IMR-90 (cell line): Measurements from ENCODE around the gene CHPT1. TPM values are rescaled to one million over a fixed set of nuclear protein-coding genes. Genes with fewer than 3 reads are reported as not detected.

ENCODE experiments used
- ATAC-seq: fragments of 200-7000 bp; cut with Tn5 transposase; 2 replicates; pipeline ENCODE4 v1.9.1; 2020; ENCODE audit warnings: low read depth, mild to moderate bottlenecking, moderate library complexity
- BruUV-seq: library from RNA; stranded (reverse); fragments of 400-500 nt; replicated peaks from 2 replicates; lab custom pipeline; 2021; lab: Mats Ljungman, UMichigan
- CTCF ChIA-PET: fragments of 300-600 bp; formaldehyde crosslinking; extraction: SDS; loops from one replicate; lab custom pipeline; 2021; ENCODE audit warnings: antibody characterized with exemption; lab: Yijun Ruan, JAX
- POLR2A ChIA-PET: fragments of 300-600 bp; sonication (Branson Sonifier 250); formaldehyde crosslinking; loops from one replicate; lab custom pipeline; 2022; ENCODE audit warnings: antibody characterized with exemption; ENCODE audit not compliant: unreplicated experiment; lab: Charles Lee
- DNase-seq: peaks from one replicate; pipeline ENCODE4 v3.0.0; 2013
- H2AFZ ChIP-seq: replicated peaks from 2 replicates; pipeline ENCODE3; 2013; ENCODE audit warnings: low read length, mild to moderate bottlenecking; ENCODE audit not compliant: poor library complexity
- H2AK5ac ChIP-seq: 2 replicates; pipeline ENCODE4 v1.6.1; 2013; ENCODE audit warnings: low read depth, low read length, inconsistent platforms
- H2AK9ac ChIP-seq: replicated peaks from 2 replicates; pipeline ENCODE3; 2013; ENCODE audit warnings: mild to moderate bottlenecking, low read depth, low read length, moderate library complexity; ENCODE audit not compliant: poor library complexity
- H2BK120ac ChIP-seq: 2 replicates; pipeline ENCODE4 v1.6.1; 2013; ENCODE audit warnings: low read depth, low read length, inconsistent platforms
- H2BK15ac ChIP-seq: 3 replicates; pipeline ENCODE4 v1.6.1; 2013; ENCODE audit warnings: low read depth, low read length, inconsistent platforms
- H2BK20ac ChIP-seq: 2 replicates; pipeline ENCODE4 v1.6.1; 2013; ENCODE audit warnings: low read depth, mild to moderate bottlenecking, inconsistent platforms, low read length, moderate library complexity
- H2BK5ac ChIP-seq: 2 replicates; pipeline ENCODE4 v1.6.1; 2013; ENCODE audit warnings: mild to moderate bottlenecking, low read depth, low read length, inconsistent platforms; ENCODE audit not compliant: poor library complexity, severe bottlenecking
- H3K14ac ChIP-seq: replicated peaks from 2 replicates; pipeline ENCODE4 v1.6.1; 2013; ENCODE audit warnings: low read depth, low read length, inconsistent platforms
- H3K18ac ChIP-seq: 2 replicates; pipeline ENCODE4 v1.6.1; 2013; ENCODE audit warnings: low read depth, low read length, control low read depth
- H3K23ac ChIP-seq: 2 replicates; pipeline ENCODE4 v1.6.1; 2013; ENCODE audit warnings: low read depth, low read length, inconsistent platforms
- H3K27ac ChIP-seq: 2 replicates; pipeline ENCODE4 v1.5.1; 2013; ENCODE audit warnings: mild to moderate bottlenecking, control low read depth, low read length; ENCODE audit not compliant: insufficient read depth
- H3K27me3 ChIP-seq: 2 replicates; pipeline ENCODE4 v1.6.1; 2013; ENCODE audit warnings: low read length; ENCODE audit not compliant: control insufficient read depth, insufficient read depth
- H3K36me3 ChIP-seq: 2 replicates; pipeline ENCODE4 v1.6.1; 2013; ENCODE audit warnings: low read length, mixed read lengths; ENCODE audit not compliant: control insufficient read depth, insufficient read depth
- H3K4ac ChIP-seq: 2 replicates; pipeline ENCODE4 v1.6.1; 2013; ENCODE audit warnings: low read depth, low read length, inconsistent platforms
- H3K4me1 ChIP-seq: 2 replicates; pipeline ENCODE4 v1.6.1; 2013; ENCODE audit warnings: low read length, mixed read lengths; ENCODE audit not compliant: control insufficient read depth, insufficient read depth
- H3K4me2 ChIP-seq: 2 replicates; pipeline ENCODE4 v1.6.1; 2013; ENCODE audit warnings: low read depth, mild to moderate bottlenecking, control low read depth, low read length, moderate library complexity
- H3K4me3 ChIP-seq: 2 replicates; pipeline ENCODE4 v1.5.1; 2013; ENCODE audit warnings: low read depth, mild to moderate bottlenecking, control low read depth, low read length, moderate library complexity; ENCODE audit not compliant: insufficient read depth
- H3K56ac ChIP-seq: 2 replicates; pipeline ENCODE4 v1.6.1; 2013; ENCODE audit warnings: low read length, inconsistent platforms; ENCODE audit not compliant: insufficient read depth; ENCODE audit errors: extremely low read depth
- H3K79me1 ChIP-seq, 2 experiments: 2 replicates each; pipeline ENCODE4 v1.6.1; 2013; ENCODE audit warnings: low read length in 2 of 2, inconsistent platforms in 1 of 2, low read depth in 1 of 2
- H3K9ac ChIP-seq: 2 replicates; pipeline ENCODE4 v1.6.1; 2013; ENCODE audit warnings: low read depth, low read length, control low read depth
- H3K9me1 ChIP-seq: 2 replicates; pipeline ENCODE4 v1.6.1; 2013; ENCODE audit warnings: low read length, inconsistent platforms; ENCODE audit not compliant: insufficient read depth
- H3K9me3 ChIP-seq: 2 replicates; pipeline ENCODE4 v1.6.1; 2013; ENCODE audit warnings: low read length; ENCODE audit not compliant: control insufficient read depth, insufficient read depth
- H4K20me1 ChIP-seq: 2 replicates; pipeline ENCODE4 v1.6.1; 2013; ENCODE audit warnings: low read length, inconsistent platforms; ENCODE audit not compliant: insufficient read depth
- H4K5ac ChIP-seq: 2 replicates; pipeline ENCODE4 v1.6.1; 2013; ENCODE audit warnings: mild to moderate bottlenecking, low read depth, low read length, control low read depth
- H4K8ac ChIP-seq, 2 experiments: 2 replicates each; pipeline ENCODE4 v1.6.1; 2013; ENCODE audit warnings: low read depth in 2 of 2, low read length in 2 of 2, control low read depth in 1 of 2, inconsistent platforms in 1 of 2
- H4K91ac ChIP-seq: 2 replicates; pipeline ENCODE4 v1.6.1; 2013; ENCODE audit warnings: low read depth, low read length, inconsistent platforms; ENCODE audit not compliant: insufficient read depth
- BHLHE40 ChIP-seq: fragments of 150-350 bp; IDR thresholded peaks from 2 replicates; pipeline ENCODE4 v1.6.1; 2016; ENCODE audit warnings: mild to moderate bottlenecking, low read depth, low read length
- CEBPB ChIP-seq: IDR thresholded peaks from 2 replicates; pipeline ENCODE4 v1.6.1; 2012; ENCODE audit warnings: low read depth, low read length, improper control_type of control experiment
- CHD1 ChIP-seq: IDR thresholded peaks from 2 replicates; pipeline ENCODE4 v1.6.1; 2012; ENCODE audit warnings: low read depth, low read length, improper control_type of control experiment
- CTCF ChIP-seq: conservative IDR thresholded peaks from 2 replicates; pipeline ENCODE4 v1.5.1; 2012; ENCODE audit warnings: mild to moderate bottlenecking, low read depth, low read length, improper control_type of control experiment
- ELK1 ChIP-seq: fragments of 150-350 bp; IDR thresholded peaks from 2 replicates; pipeline ENCODE4 v1.6.1; 2016; ENCODE audit warnings: low read depth, mild to moderate bottlenecking, low read length, moderate library complexity, borderline replicate concordance
- FOS ChIP-seq: fragments of 150-350 bp; IDR thresholded peaks from 2 replicates; pipeline ENCODE4 v1.6.1; 2016; ENCODE audit warnings: low read depth, low read length
- MAFK ChIP-seq: IDR thresholded peaks from 2 replicates; pipeline ENCODE4 v1.6.1; 2012; ENCODE audit warnings: low read depth, low read length, improper control_type of control experiment
- MAZ ChIP-seq: IDR thresholded peaks from 2 replicates; pipeline ENCODE4 v1.6.1; 2012; ENCODE audit warnings: low read depth, mild to moderate bottlenecking, low read length, improper control_type of control experiment, moderate library complexity, borderline replicate concordance
- MXI1 ChIP-seq: IDR thresholded peaks from 2 replicates; pipeline ENCODE4 v1.6.1; 2012; ENCODE audit warnings: low read depth, mild to moderate bottlenecking, low read length, moderate library complexity, borderline replicate concordance
- NFE2L2 ChIP-seq: fragments of 150-350 bp; IDR thresholded peaks from 2 replicates; pipeline ENCODE4 v1.6.1; 2016; ENCODE audit warnings: low read depth, mild to moderate bottlenecking, low read length
- POLR2A ChIP-seq: IDR thresholded peaks from 2 replicates; pipeline ENCODE4 v1.6.1; 2012; ENCODE audit warnings: mild to moderate bottlenecking, low read depth, low read length
- RAD21 ChIP-seq: IDR thresholded peaks from 2 replicates; pipeline ENCODE4 v1.6.1; 2012; ENCODE audit warnings: low read length, improper control_type of control experiment
- RCOR1 ChIP-seq: IDR thresholded peaks from 2 replicates; pipeline ENCODE4 v1.6.1; 2012; ENCODE audit warnings: mild to moderate bottlenecking, low read length, improper control_type of control experiment; ENCODE audit not compliant: insufficient replicate concordance
- RFX5 ChIP-seq: IDR thresholded peaks from 2 replicates; pipeline ENCODE4 v1.8.0; 2012; ENCODE audit warnings: low read depth, mild to moderate bottlenecking, low read length, moderate library complexity
- SMC3 ChIP-seq: fragments of 150-350 bp; IDR thresholded peaks from 2 replicates; pipeline ENCODE4 v1.6.1; 2016; ENCODE audit warnings: low read depth, mild to moderate bottlenecking, antibody characterized with exemption, low read length, moderate library complexity
- USF2 ChIP-seq: fragments of 150-350 bp; IDR thresholded peaks from 2 replicates; pipeline ENCODE4 v1.6.1; 2017; ENCODE audit warnings: mild to moderate bottlenecking, antibody characterized with exemption, low read length, low read depth
- WGBS, 2 experiments: methylation state at CpG; one replicate each; pipeline versions ENCODE4 v1.1.5 to v1.1.7; 2013; ENCODE audit warnings: missing lambda C conversion rate in 2 of 2; ENCODE audit not compliant: insufficient read length in 1 of 2; ENCODE audit errors: extremely low coverage in 2 of 2; 5-methylcytosine and 5-hydroxymethylcytosine counted together
- dilution Hi-C: fragments of 300-500 bp; cut with HindIII; formaldehyde crosslinking; loops from one replicate; pipeline ENCODE4 v1.14.3; 2018; ENCODE audit warnings: low sequenced_read_pairs; ENCODE audit not compliant: unreplicated experiment
- in situ Hi-C: fragments of 300-500 bp; cut with MboI; formaldehyde crosslinking; loops from 3 replicates; pipeline ENCODE4 v1.14.3; 2019; ENCODE audit warnings: low sequenced_read_pairs, inconsistent platforms, mixed read lengths
- intact Hi-C: fragments of 100-400 bp; cut with micrococcal nuclease; formaldehyde crosslinking; loops from 2 replicates; pipeline ENCODE4 v1.10.0; 2022
- polyA plus RNA-seq, 3 experiments: library from polyadenylated mRNA; depleted of rRNA; stranded (reverse); fragments of >200 nt; gene quantifications; 2 replicates each; pipeline ENCODE4 v1.2.3, GENCODE V29; 2012; ENCODE audit warnings: low replicate concordance in 1 of 3
- total RNA-seq: library from RNA; depleted of rRNA; stranded (reverse); fragments of >200 nt; gene quantifications from 2 replicates; pipeline ENCODE4 v1.2.3, GENCODE V29; 2012

CHPT1 gene
- total and polyA plus RNA-seq, 2 of the 4 experiments (the other 2 are of a cell fraction), result 8.1 to 11.7 TPM

GRCh38 chr12:101680240-101680639, 17.2 kb upstream of the CHPT1 start:
- no peak overlapping the region for H4K8ac ChIP-seq
- no peak for TF ChIP-seq BHLHE40
- TF ChIP-seq USF2, result no peak
- no peak for TF ChIP-seq MXI1
- no peak for TF ChIP-seq RAD21
- TF ChIP-seq MAZ, result no peak
- no peak for TF ChIP-seq POLR2A
- TF ChIP-seq NFE2L2, result no peak
- no peak for TF ChIP-seq SMC3
- no peak for TF ChIP-seq CEBPB
- no peak for TF ChIP-seq CTCF
- TF ChIP-seq RCOR1, result no peak
- no peak for TF ChIP-seq MAFK
- no peak for TF ChIP-seq CHD1
- no peak for TF ChIP-seq RFX5
- no peak for TF ChIP-seq FOS
- TF ChIP-seq ELK1, result no peak
- no peak overlapping the region for H3K14ac ChIP-seq
- H3K4ac ChIP-seq, result no peak overlapping the region
- ATAC-seq, result no peak
- no peak overlapping the region for H2AFZ ChIP-seq
- no TSS peak for BruUV-seq
- H2BK5ac ChIP-seq, result no peak overlapping the region
- no peak overlapping the region for H2BK15ac ChIP-seq
- in situ Hi-C loops (no loop called here), intact Hi-C loops (no loop called here), dilution Hi-C loops (no loop called here)
- no peaks in the 10 kb centered on the region for H3K79me1 ChIP-seq
- H3K4me1 ChIP-seq, result no peaks in the 10 kb centered on the region
- no peaks in the 10 kb centered on the region for H3K9me1 ChIP-seq
- no peak overlapping the region for H3K4me2 ChIP-seq
- WGBS, 2 experiments, result no CpG with 5 or more reads among the region's 3 CpGs
- H2BK120ac ChIP-seq, result no peak overlapping the region
- H3K18ac ChIP-seq, result no peak overlapping the region
- no peak overlapping the region for H4K91ac ChIP-seq
- no peak overlapping the region for H2AK5ac ChIP-seq
- H3K9ac ChIP-seq, result no peak overlapping the region
- peaks cover 1% of the 10 kb centered on the region; the same call in 1 of the 2 replicates for H3K27me3 ChIP-seq
- no peak for DNase-seq
- H3K36me3 ChIP-seq, result no peaks in the 10 kb centered on the region
- H4K20me1 ChIP-seq, result no peaks in the 10 kb centered on the region
- POLR2A ChIA-PET, result no interaction called here
- CTCF ChIA-PET, result no interaction called here
- no peak overlapping the region for H3K27ac ChIP-seq
- no peaks in the 10 kb centered on the region for H3K9me3 ChIP-seq
- H2AK9ac ChIP-seq, result no peak overlapping the region
- H3K56ac ChIP-seq, result no peak overlapping the region
- no peak overlapping the region for H3K23ac ChIP-seq
- no peak overlapping the region for H4K5ac ChIP-seq
- no peak overlapping the region for H3K4me3 ChIP-seq
- H2BK20ac ChIP-seq, result no peak overlapping the region
